Prostate gland (tissue), 2 donors: ENCODE measurements around the gene DHX38.

Experiments
- POLR2A ChIP-seq: fragments of 450-650 bp; IDR thresholded peaks from one replicate; pipeline ENCODE4 v1.6.1; 2016; ENCODE audit warnings: antibody characterized with exemption, mild to moderate bottlenecking
- TF ChIP-seq, protein P1 (sequence below), 4 experiments: fragments of 200-600 bp in 2 of 4; fragments of 450-650 bp in 2 of 4; sonication (generic) in 2 of 4; IDR thresholded peaks; 1 replicate in 3 of 4; 2 replicates in 1 of 4; pipeline ENCODE4 v1.5.1; 2016 to 2019; ENCODE audit warnings: antibody characterized with exemption in 4 of 4, mild to moderate bottlenecking in 2 of 4, moderate library complexity in 2 of 4

DNA sequence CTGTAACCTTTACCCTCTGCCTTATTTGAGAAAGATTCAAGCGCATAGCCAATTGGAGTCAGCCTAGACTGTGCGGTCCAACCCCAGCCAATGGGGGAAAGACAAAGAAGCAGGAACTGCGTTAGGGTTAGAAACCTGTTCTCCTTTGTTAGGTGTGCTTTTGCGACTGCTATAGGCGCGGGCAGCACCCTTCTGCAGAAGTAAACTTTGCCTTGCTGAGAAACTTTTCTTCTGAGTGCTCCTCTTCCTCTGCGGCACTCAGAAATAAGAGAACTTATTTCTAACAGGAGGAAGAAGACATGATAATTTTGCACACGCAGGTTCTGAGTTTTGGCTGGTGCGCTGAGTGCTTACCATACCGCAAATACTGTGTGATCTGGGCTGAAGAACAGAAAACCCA lies 9.2 kb upstream of the DHX38 start:
- TF ChIP-seq, protein P1, sequence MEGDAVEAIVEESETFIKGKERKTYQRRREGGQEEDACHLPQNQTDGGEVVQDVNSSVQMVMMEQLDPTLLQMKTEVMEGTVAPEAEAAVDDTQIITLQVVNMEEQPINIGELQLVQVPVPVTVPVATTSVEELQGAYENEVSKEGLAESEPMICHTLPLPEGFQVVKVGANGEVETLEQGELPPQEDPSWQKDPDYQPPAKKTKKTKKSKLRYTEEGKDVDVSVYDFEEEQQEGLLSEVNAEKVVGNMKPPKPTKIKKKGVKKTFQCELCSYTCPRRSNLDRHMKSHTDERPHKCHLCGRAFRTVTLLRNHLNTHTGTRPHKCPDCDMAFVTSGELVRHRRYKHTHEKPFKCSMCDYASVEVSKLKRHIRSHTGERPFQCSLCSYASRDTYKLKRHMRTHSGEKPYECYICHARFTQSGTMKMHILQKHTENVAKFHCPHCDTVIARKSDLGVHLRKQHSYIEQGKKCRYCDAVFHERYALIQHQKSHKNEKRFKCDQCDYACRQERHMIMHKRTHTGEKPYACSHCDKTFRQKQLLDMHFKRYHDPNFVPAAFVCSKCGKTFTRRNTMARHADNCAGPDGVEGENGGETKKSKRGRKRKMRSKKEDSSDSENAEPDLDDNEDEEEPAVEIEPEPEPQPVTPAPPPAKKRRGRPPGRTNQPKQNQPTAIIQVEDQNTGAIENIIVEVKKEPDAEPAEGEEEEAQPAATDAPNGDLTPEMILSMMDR (IDR thresholded peaks at IDR 0.05): no peak
- TF ChIP-seq POLR2A: no peak
